Measurements from ENCODE around the gene BTN1A1. TPM values are rescaled to one million over a fixed set of nuclear protein-coding genes. Genes with fewer than 3 reads are reported as not detected.
A peak's percentile ranks its signal among the peaks of the same experiment; 100 is the strongest.

The BTN1A1 gene
- total RNA-seq, 1 experiment from 2014 or later: 0.10 TPM

- Histone ChIP-seq H3K36me3 (ENCODE audit: control insufficient read depth, insufficient read depth, low read length) (no peaks in the 10 kb centered on the region; the same call in 1 of the 2 replicates), H3K4me1 (ENCODE audit: control insufficient read depth, insufficient read depth, low read length) (peaks cover 31% of the 10 kb centered on the region), H3K4me3 (ENCODE audit: low read depth in 2 of 2, low read length in 2 of 2) (no peak overlapping the region), H3K27me3 (ENCODE audit: control insufficient read depth, insufficient read depth, low read length) (no peaks in the 10 kb centered on the region), H3K9me3 (ENCODE audit: control insufficient read depth, insufficient read depth, low read depth, low read length) (no peaks in the 10 kb centered on the region), H3K27ac (ENCODE audit: low read length) (peak overlapping the region; percentile 5; the same call in 1 of the 2 replicates)
- ChIA-PET POLR2A (no interaction called here), CTCF (no interaction called here)
- no peak for TF ChIP-seq REST (IDR thresholded peaks at IDR 0.05; ENCODE audit: insufficient read depth in 1 of 2, low read depth in 2 of 2, low read length in 1 of 2)
- no peak for TF ChIP-seq POLR2AphosphoS5 (IDR thresholded peaks at IDR 0.05; ENCODE audit: low read depth, low read length)
- TF ChIP-seq SIN3A (IDR thresholded peaks at IDR 0.05; ENCODE audit: borderline replicate concordance, insufficient read depth, low read depth, low read length): no peak
- TF ChIP-seq CTCF (IDR thresholded peaks at IDR 0.05): no peak
- no peak for TF ChIP-seq TCF7L2 (IDR thresholded peaks at IDR 0.05; ENCODE audit: low read depth, low read length)
- in situ Hi-C loops (cut with HindIII; ENCODE audit: low pct_unique_long_range_greater_than_20kb, low sequenced_read_pairs) (no loop called here), intact Hi-C loops (cut with micrococcal nuclease; ENCODE audit: unreplicated experiment) (loop anchor here (5.0 kb wide), 1 partner anchor 193 kb away; no protein-coding TSS in a partner anchor)
- DNase-seq (ENCODE audit: low read depth, low spot score) (no peak), ATAC-seq (no peak)
- BruUV-seq (replicated peaks): no TSS peak
Measured at GRCh38 chr6:26534681-26535465, 34.8 kb downstream of the BTN1A1 start.

GRCh38 chr6:26536571-26537159 lies 36.6 kb downstream of the BTN1A1 start:
- POLR2A ChIA-PET: no interaction called here
- intact Hi-C loops (cut with micrococcal nuclease; ENCODE audit: unreplicated experiment): loop anchor here (5.0 kb wide), 1 partner anchor 194 kb away; no protein-coding TSS in a partner anchor
- in situ Hi-C loops (cut with HindIII; ENCODE audit: low pct_unique_long_range_greater_than_20kb, low sequenced_read_pairs): no loop called here
- DNase-seq (ENCODE audit: low read depth, low spot score): no peak
- no peak for TF ChIP-seq TCF7L2 (IDR thresholded peaks at IDR 0.05; ENCODE audit: low read depth, low read length)
- no peak for TF ChIP-seq POLR2AphosphoS5 (IDR thresholded peaks at IDR 0.05; ENCODE audit: low read depth, low read length)
- TF ChIP-seq REST (IDR thresholded peaks at IDR 0.05; ENCODE audit: insufficient read depth in 1 of 2, low read depth in 2 of 2, low read length in 1 of 2): no peak
- Histone ChIP-seq H3K27me3 (ENCODE audit: control insufficient read depth, insufficient read depth, low read length) (no peaks in the 10 kb centered on the region), H3K36me3 (ENCODE audit: control insufficient read depth, insufficient read depth, low read length) (no peaks in the 10 kb centered on the region; the same call in 1 of the 2 replicates), H3K4me3 (ENCODE audit: low read depth in 2 of 2, low read length in 2 of 2) (peak overlapping the region; percentile 79 to 82), H3K9me3 (ENCODE audit: control insufficient read depth, insufficient read depth, low read depth, low read length) (no peaks in the 10 kb centered on the region), H3K4me1 (ENCODE audit: control insufficient read depth, insufficient read depth, low read length) (peaks cover 32% of the 10 kb centered on the region), H3K27ac (ENCODE audit: low read length) (peak overlapping the region; percentile 85)
- CTCF ChIA-PET: interaction anchor here (0.5 to 0.7 kb wide), 2 partner anchors 33 to 377 kb away, joined by 3 to 4 read pairs; no protein-coding TSS in a partner anchor
- no TSS peak for BruUV-seq (replicated peaks)
- no peak for ATAC-seq

All from Panc1 (cell line).